ENCODE measurements around the gene GYG1.

GYG1 gene

DNA sequence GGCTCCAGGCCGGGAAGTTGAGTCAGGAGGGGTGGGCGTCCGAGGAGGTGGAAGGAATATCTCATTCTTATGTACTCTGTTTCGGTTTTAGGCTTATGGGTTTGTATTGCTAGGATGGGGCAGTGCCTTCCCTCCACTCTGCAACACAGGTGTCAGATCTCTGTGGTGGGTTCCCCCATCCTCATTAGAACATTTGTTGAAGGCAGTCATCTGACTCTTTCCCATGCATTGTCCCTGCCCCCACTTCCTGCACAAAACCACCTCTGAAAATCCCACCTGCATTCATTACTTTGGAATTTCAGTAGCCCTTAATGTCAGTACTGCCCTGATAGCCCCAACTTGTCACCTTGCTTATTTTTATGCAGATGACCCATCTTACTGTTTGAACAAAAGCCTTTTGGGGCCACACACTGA, 29.5 kb downstream of the GYG1 start:
- ATAC-seq (no peak), DNase-seq (no peak)
- Mint-ChIP-seq H3K4me1 (peaks cover 12% of the 10 kb centered on the region), H3K27ac (peak overlapping the region in 1 of 2 donors; percentile 87), H3K4me3 (no peak overlapping the region), H3K9me3 (peaks cover 0 to 6% of the 10 kb centered on the region in 2 donors), H3K27me3 (no peaks in the 10 kb centered on the region)

GRCh38 chr3:149021830-149022229, 30.5 kb downstream of the GYG1 start:
- H3K27me3 Mint-ChIP-seq, result no peaks in the 10 kb centered on the region
- H3K4me1 Mint-ChIP-seq, result peaks cover 12% of the 10 kb centered on the region
- no peak for ATAC-seq
- no peak overlapping the region for H3K4me3 Mint-ChIP-seq
- peaks cover 0 to 6% of the 10 kb centered on the region in 2 donors for H3K9me3 Mint-ChIP-seq
- no peak overlapping the region for H3K27ac Mint-ChIP-seq
- no peak for DNase-seq

GRCh38 chr3:149023951-149024350, 32.6 kb downstream of the GYG1 start:
- Mint-ChIP-seq H3K27me3 (no peaks in the 10 kb centered on the region), H3K27ac (no peak overlapping the region), H3K4me1 (peaks cover 12% of the 10 kb centered on the region), H3K4me3 (no peak overlapping the region), H3K9me3 (peaks cover 0 to 6% of the 10 kb centered on the region in 2 donors)
- no peak for DNase-seq
- ATAC-seq, result no peak

DNA sequence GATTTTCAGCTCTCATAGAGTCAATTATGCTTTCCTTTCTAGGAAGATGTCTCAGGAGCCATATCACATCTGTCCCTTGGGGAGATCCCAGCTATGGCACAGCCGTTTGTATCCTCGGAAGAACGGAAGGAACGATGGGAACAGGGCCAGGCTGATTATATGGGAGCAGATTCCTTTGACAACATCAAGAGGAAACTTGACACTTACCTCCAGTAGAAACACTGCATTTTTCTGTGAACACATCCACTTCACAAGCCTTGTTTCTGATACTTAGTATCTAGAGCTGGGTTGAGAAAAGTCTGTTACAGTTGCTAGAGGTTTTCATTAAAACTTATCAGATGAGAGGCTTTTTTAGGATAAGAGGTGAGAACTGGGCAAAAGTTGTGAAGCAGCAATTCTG, 35.4 kb downstream of the GYG1 start:
- Mint-ChIP-seq H3K27me3 (no peaks in the 10 kb centered on the region), H3K4me3 (no peak overlapping the region), H3K27ac (peak overlapping the region; percentile 7 to 54), H3K9me3 (peaks cover 0 to 6% of the 10 kb centered on the region in 2 donors), H3K4me1 (no peaks in the 10 kb centered on the region)
- DNase-seq (no peak), ATAC-seq (no peak)

DNA sequence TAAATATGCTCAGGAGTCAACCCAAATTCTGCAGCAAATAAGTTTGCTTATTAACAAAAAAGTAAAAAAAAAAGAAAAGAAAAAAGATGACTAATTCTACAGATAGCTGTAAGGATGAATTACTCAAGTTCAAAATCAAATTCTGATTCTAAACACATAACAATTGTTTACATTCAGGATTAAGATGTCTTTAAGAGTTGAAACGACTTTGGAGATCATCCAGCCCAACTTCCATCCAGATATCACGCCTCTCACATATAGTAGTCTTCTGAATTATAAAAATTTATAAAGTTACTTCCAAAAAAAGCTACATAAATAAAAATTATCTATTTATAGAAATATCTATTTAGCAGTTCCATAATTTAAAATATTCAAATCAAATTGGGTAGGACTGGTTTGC, 39.8 kb downstream of the GYG1 start:
- Mint-ChIP-seq H3K27ac (no peak overlapping the region), H3K9me3 (no peaks in the 10 kb centered on the region), H3K27me3 (no peaks in the 10 kb centered on the region), H3K4me3 (no peak overlapping the region), H3K4me1 (no peaks in the 10 kb centered on the region)
- ATAC-seq (no peak), DNase-seq (no peak)

DNA sequence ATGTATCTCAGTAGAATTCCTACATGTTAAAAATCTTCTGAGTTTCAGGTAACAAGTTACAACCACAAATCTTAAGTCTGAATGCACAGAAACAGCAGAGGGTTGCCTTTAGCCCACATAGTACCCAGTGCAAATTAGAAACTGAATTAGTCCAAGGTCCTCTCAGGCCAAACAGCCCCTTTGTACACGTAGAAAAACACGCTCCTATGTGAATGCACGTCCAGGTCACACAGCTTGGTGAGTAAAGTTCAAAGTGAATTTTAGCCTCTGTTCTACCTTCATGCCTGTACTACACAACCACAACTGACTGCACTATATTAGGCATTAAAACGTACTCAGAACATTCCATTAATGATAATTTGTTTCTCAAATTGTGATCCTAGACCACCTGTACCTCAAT, 46.3 kb downstream of the GYG1 start:
- ATAC-seq, result no peak
- Mint-ChIP-seq H3K27me3 (no peaks in the 10 kb centered on the region), H3K27ac (no peak overlapping the region), H3K4me3 (no peak overlapping the region), H3K9me3 (no peaks in the 10 kb centered on the region), H3K4me1 (peaks cover 7% of the 10 kb centered on the region)
- DNase-seq, result no peak

DNA sequence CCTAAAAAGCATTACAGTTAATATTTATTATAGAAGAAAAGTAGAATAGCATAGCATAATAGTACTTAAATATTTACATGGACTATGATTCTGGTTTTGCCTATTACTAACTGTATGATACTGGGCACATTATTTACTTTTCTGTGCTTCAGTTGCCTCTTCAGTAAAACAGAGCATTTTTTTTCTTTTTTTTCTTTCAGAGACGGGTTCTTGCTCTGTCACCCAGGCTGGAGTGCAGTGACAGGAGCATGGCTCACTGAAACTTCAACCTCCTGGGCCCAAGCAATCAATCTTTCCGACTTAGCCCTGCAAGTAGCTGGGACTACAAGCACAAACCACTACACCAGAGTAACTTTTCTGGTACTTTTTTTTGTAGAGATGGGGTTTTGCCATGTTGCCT, 47.0 kb downstream of the GYG1 start:
- ATAC-seq, result no peak
- peaks cover 14% of the 10 kb centered on the region for H3K4me1 Mint-ChIP-seq

DNA sequence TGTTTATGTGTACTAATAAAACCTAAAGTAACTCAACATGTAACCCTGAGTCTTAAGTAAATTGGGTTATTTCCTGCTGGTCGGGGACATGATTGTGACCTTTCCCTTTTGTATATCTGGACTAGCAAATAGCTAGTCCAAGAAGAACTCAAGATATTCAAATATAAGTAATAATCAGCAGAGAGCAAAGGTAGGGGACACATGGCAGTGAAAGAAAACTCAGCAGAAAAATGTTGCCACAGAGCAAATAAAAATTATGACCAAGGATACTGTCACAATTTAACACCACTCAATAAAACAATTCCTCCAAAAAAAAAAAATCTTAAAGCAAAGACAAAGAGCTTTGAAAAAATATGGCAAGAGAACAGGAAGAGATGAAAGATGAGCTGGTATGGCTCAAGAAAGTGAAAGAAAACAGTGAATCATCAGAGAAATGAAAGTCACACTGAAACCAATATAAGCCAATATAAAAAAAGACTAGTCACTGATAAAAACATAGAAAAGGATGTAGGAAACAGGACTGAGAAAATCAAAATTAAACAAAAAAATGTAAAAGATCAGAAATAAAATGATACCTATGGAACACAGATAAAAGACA, 51.5 kb downstream of the GYG1 start:
- no peak for DNase-seq

More for the DNA sequence above, 47.0 kb downstream of the GYG1 start:
- no peak for DNase-seq
- no peaks in the 10 kb centered on the region for H3K27me3 Mint-ChIP-seq
- no peak overlapping the region for H3K27ac Mint-ChIP-seq
- no peaks in the 10 kb centered on the region for H3K9me3 Mint-ChIP-seq
- H3K4me3 Mint-ChIP-seq, result no peak overlapping the region

DNA sequence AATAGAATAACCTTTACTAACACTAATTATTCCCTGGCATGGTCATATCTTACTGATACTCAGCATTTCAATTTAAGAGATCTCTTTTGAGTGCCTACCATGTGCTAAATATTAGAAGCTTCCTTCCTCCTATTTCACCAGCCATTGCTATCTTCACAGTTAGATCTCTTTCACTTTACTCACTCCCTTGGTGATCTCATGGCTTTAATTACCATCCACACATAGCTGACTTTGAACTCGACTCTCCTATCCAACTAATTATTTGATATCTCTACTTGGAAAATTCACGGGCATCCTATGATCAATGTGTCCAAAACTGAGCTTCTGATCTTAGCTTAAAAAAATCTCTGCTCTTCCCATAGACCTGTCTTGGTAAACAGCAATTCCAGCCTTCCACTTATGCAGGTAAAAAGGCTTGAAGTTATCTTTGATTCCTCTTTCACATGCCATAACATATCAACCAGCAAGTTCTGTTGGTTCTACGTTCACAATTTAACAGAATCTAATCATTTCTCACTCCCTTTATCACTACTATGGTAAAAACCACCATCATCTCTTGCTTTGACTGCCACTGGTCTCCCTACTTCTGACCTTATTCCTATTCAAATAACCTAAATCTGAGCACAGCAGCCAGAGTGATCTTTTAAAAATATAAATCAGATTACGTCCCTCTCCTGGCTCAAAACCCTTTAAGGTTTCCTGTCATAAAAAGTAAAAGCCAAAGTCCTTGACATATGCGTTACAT, 53.2 kb downstream of the GYG1 start:
- Mint-ChIP-seq H3K9me3 (no peaks in the 10 kb centered on the region), H3K27ac (no peak overlapping the region), H3K4me1 (peaks cover 15% of the 10 kb centered on the region), H3K27me3 (no peaks in the 10 kb centered on the region), H3K4me3 (no peak overlapping the region)
- no peak for DNase-seq
- ATAC-seq, result no peak

More for the DNA sequence above, 51.5 kb downstream of the GYG1 start:
- H3K4me1 Mint-ChIP-seq, result peaks cover 15% of the 10 kb centered on the region
- H3K27ac Mint-ChIP-seq, result peak overlapping the region; percentile 67 to 79
- ATAC-seq, result peak; percentile 80
- peak overlapping the region; percentile 51 to 70 for H3K4me3 Mint-ChIP-seq
- no peaks in the 10 kb centered on the region for H3K9me3 Mint-ChIP-seq
- no peaks in the 10 kb centered on the region for H3K27me3 Mint-ChIP-seq

GRCh38 chr3:149055575-149055974, 64.2 kb downstream of the GYG1 start:
- ATAC-seq (no peak), DNase-seq (no peak)
- no peak overlapping the region for H3K4me3 Mint-ChIP-seq
- H3K27ac Mint-ChIP-seq, result no peak overlapping the region
- H3K4me1 Mint-ChIP-seq, result no peaks in the 10 kb centered on the region
- no peaks in the 10 kb centered on the region for H3K27me3 Mint-ChIP-seq
- peaks cover 0 to 6% of the 10 kb centered on the region in 2 donors for H3K9me3 Mint-ChIP-seq

DNA sequence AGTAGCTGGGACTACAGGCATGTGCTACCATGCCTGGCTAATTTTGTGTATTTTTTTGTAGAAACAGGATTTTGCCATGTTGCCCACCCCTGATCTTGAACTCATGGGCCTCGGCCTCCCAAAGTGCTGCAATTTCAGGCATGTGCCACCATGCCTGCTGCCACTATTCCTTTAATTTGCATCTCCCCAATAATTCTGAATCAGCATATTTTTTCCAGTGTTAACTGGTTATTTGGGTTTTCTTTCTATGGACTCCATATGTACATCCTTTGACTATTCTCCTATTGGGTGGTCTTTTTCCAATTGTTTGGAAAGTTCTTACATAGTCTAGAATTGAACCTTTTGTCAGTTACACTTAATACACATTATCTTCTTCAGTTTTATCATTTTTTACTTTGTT, 66.9 kb downstream of the GYG1 start:
- no peak overlapping the region for H3K27ac Mint-ChIP-seq
- ATAC-seq (no peak), DNase-seq (no peak)
- H3K27me3 Mint-ChIP-seq, result no peaks in the 10 kb centered on the region
- H3K9me3 Mint-ChIP-seq, result peaks cover 0 to 4% of the 10 kb centered on the region in 2 donors
- H3K4me1 Mint-ChIP-seq, result no peaks in the 10 kb centered on the region
- no peak overlapping the region for H3K4me3 Mint-ChIP-seq

DNA sequence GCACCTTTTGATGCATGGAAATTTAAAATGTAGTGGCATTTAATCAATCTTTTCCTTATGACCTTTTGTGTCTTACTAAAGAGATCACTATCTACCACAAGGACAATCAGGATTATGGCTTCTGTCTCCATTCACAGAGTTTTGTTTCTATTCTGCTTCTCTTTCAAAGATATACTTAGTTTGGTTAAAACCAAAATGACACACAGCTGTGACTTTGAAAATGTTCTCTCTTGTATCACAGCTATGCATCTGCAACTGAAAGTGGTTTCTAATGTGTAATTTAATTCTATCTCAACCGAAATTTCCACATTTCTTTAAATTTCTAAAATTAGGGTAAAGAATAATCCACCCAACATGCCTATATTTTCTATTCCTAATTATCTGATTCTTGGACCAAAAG, 67.3 kb downstream of the GYG1 start:
- ATAC-seq (no peak), DNase-seq (no peak)
- H3K4me1 Mint-ChIP-seq, result no peaks in the 10 kb centered on the region
- H3K27ac Mint-ChIP-seq, result no peak overlapping the region
- no peak overlapping the region for H3K4me3 Mint-ChIP-seq
- H3K27me3 Mint-ChIP-seq, result no peaks in the 10 kb centered on the region
- H3K9me3 Mint-ChIP-seq, result no peaks in the 10 kb centered on the region

DNA sequence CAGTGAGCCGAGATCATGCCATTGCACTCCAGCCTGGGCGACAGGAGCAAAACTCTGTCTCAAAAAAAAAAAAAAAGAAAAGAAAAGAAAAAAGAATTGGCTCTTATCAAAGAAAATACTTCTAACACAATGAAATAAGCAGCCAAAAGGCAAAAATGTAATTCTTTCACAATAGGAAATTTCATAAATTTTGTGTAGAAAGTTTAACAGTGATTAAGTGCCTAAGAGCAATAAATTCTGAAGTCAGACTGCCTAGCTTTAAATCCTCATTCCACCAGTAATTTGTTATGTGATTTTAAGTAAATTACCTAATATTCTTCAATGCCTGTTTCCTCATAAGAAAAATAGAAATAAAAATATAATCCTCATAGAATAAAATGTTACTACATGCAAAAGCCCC, 70.4 kb downstream of the GYG1 start:
- Mint-ChIP-seq H3K27ac (no peak overlapping the region), H3K4me1 (no peaks in the 10 kb centered on the region), H3K4me3 (no peak overlapping the region), H3K27me3 (no peaks in the 10 kb centered on the region), H3K9me3 (no peaks in the 10 kb centered on the region)
- ATAC-seq (no peak), DNase-seq (no peak)

GRCh38 chr3:149067883-149068282, 76.5 kb downstream of the GYG1 start:
- no peak overlapping the region for H3K4me3 Mint-ChIP-seq
- ATAC-seq, result no peak
- H3K4me1 Mint-ChIP-seq, result no peaks in the 10 kb centered on the region
- H3K27me3 Mint-ChIP-seq, result no peaks in the 10 kb centered on the region
- DNase-seq, result no peak
- H3K9me3 Mint-ChIP-seq, result no peaks in the 10 kb centered on the region
- no peak overlapping the region for H3K27ac Mint-ChIP-seq
